Ammon's horn (tissue), 1 donor: Measurements from ENCODE around the gene LIX1.
"Not testable (repeated sequence)": the region's sequence is repeated elsewhere in the genome, so short reads cannot be mapped to it uniquely, and the experiment has no call there.

Experiments used
- DNase-seq: peaks from one replicate; pipeline ENCODE4 v3.0.0-alpha.2; 2016; ENCODE audit warnings: low spot score

LIX1 gene

GRCh38 chr5:97101189-97101910 lies 41.1 kb downstream of the LIX1 start:
- peak; percentile 80 for DNase-seq

GRCh38 chr5:97100476-97100875 lies 41.9 kb downstream of the LIX1 start:
- no peak for DNase-seq

- peak; percentile 54 for DNase-seq
These were observed 43.5 kb downstream of the LIX1 start for GRCh38 chr5:97098922-97099321.

- DNase-seq = no peak
These were observed 44.8 kb downstream of the LIX1 start for GRCh38 chr5:97097326-97098230.

GRCh38 chr5:97096846-97097245 lies 45.6 kb downstream of the LIX1 start:
- DNase-seq = no peak

- peak; percentile 30 for DNase-seq
These were observed 46.2 kb downstream of the LIX1 start for GRCh38 chr5:97096191-97096590.

DNA sequence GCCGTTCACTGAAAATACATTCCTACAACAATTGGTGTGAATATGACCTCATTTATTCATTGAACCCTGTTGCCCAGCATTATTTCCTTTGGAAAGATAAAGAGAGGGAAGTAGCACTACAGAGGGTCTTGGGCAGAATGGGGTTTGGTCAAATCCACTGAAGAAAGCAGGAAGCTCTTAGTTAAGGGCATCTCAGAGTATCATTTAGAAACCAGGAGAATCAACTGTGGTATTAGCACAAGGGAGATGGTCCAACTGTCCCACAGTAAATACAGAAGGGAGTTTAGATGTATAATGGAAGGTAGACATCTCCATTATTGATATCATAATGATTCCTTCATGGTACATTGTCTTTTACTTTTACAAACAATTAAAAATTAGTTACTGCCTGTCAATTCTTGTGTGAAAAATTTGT lies 47.1 kb downstream of the LIX1 start:
- DNase-seq = no peak

DNA sequence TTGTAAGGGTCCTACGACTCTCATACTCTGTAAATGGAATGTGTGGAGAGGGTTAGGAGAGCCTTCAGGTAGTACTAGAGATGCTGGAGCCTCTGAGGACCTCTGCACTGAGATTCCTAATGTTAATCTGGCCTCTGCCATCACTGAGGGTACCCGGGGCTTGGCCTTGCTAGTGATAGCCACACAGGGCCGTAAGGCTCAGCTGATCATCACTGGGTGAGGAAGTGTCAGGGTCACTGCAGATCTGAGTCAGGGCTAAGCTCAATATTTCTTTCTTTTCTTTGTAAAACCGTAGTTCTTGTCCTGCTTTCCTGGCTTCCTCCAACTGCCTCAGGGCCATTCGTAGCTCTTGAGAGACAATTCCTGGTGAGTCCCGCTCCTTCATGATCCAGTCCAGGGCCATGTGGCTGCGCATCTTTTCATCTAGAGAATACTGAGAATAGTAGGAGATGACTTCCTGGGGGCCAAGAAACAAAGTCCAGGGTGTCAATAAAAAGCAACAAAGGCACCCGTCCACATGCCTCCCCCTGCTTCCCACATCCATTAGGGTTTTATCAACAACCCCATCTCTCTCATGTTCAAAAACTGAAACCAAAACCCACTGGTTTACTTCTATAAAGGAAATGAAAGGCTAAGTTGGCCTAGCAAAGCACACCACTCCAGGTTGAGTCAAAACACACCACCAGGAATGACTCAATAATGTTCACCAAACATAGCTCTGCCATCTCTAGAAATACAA lies 47.7 kb downstream of the LIX1 start:
- DNase-seq = no peak

DNA sequence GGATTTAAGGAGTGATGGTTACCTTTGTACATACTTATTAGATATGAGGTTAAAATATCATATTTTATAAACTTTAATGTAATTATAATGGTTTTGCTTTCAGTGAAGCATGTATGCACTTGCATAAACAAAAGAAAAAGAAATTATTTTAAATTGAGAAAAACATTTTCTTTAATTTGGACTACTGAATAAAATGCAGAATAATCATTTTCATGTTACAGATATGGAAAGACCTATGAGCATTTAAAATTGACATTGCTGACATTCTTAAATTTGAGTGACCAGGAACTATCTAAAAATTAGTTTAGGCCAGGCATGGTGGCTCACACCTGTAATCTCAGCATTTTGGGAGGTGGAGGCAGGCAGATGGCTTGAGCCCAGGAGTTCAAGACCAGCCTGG lies 49.2 kb downstream of the LIX1 start:
- no peak for DNase-seq

- no peak for DNase-seq
These were observed 51.5 kb downstream of the LIX1 start for GRCh38 chr5:97090944-97091343.

DNA sequence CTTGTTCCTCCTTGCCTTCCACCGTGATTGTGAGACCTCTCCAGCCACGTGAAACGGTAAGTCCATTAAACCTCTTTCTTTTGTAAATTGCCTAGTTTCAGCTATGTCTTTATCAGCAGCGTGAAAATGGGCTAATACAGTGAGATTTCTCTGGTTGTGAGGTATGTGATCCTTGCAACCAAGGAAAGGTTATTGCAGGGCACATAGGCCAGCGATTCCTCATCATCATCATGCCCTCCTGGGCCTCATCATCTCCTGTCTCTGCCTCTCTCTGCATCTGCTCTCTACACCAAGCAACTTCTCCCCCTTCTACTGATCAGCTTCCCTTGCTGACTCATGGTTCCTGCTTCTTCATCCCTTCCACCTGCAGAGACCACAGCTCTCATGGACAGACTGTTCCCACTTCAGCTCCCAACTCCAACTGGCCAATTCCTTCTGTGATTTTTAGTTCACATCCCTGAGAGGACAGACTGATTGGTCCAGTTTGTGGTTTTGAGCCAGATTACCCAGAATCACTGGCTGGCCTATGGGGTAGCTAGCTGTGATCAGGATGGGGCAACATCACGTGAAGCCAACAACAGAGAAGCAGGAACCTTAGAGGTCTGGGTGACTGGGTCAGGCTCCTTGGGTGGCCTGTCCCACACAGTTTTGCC lies 53.1 kb downstream of the LIX1 start:
- DNase-seq = no peak

DNA sequence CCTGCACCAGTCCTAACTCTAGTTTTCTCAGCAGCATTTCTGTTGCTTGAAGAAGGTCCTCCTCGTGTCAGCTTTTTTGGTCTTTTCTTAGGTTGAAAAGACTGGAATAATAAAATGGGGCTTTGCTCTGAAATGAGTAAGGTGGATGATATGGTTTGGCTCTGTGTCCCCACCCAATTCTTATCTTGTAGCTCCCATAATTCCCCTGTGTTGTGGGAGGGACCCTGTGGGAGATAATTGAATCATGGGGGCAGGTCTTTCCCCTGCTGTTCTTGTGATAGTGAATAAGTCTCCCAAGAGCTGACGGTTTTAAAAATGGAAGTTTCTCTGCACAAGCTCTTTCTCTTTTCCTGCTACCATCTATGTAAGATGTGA lies 53.6 kb downstream of the LIX1 start:
- no peak for DNase-seq

GRCh38 chr5:97087138-97087537 lies 55.3 kb downstream of the LIX1 start:
- DNase-seq = no peak

DNA sequence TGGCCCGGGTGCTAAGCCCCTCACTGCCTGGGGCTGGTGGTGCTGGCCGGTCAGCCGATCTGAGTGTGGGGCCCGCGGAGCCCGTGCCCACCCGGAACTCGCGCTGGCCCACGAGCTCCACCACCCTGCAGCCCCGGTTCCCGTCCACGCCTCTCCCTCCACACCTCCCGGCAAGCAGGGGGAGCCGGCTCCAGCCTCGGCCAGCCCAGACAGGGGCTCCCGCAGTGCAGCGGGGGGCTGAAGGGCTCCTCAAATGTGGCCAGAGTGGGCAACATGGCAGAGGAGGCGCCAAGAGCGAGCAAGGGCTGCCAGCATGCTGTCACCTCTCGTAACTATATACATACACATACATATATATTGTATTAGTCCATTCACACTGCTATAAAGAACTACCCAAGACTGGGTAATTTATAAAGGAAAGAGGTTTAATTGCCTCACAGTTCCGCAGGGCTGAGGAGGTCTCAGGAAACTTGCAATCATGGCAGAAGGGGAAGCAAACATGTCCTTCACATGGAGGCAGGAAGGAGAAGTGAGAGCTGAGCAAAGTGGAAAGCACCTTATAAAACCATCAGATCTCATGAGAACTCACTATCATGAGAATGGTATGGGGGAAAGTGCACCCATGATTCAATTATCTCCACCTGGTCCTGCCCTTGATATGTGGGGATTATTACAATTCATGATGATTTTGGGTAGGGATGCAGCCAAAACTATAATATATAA lies 56.8 kb downstream of the LIX1 start:
- peak; percentile 19 for DNase-seq

DNA sequence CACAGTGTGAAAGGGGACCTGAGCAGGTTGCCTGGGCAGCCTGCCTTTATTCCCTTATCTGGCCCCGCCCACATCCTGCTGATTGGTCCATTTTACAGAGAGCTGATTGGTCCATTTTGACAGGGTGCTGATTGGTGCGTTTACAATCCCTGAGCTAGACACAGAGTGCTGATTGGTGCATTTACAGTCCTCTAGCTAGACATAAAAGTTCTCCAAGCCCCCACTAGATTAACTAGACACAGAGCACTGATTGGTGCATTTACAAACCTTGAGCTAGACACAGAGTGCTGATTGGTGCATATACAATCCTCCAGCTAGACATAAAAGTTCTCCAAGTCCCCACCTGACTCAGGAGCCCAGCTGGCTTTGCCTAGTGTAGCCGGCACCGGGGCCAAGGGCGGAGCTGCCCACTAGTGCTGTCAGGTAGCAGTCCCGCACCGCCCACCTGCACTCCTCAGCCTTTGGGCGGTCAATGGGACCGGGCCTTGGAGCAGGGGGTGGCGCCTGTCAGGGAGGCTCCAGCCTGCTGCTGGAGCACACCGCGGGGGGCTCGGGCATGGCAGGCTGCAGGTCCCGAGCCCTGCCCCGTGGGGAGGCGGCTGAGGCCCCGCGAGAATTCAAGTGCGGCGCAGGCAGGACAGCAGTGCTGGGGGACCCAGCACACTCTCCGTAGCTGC lies 57.5 kb downstream of the LIX1 start:
- DNase-seq = not testable (repeated sequence)

GRCh38 chr5:97078958-97079743 lies 63.3 kb downstream of the LIX1 start:
- DNase-seq = peak; percentile 26

- no peak for DNase-seq
These were observed 65.2 kb downstream of the LIX1 start for GRCh38 chr5:97077246-97077645.

DNA sequence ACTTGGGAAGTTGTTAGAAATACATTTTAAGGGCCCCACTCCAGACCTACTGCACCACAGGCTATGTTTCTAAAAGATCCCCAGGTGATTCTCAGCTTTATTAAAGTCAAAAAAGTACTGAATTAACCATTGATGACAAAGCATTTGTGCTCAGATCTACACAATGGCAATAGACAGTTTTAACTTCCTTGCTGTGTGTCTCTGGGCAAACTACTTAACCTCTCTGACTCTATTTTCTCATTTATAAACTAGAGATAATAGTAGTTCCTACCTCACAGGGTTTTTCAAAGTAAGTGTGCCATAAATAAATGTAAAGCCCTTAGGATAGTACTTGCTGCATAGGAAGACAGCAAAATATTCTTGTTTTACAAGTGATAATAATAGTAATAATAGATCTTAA lies 66.3 kb downstream of the LIX1 start:
- no peak for DNase-seq

- no peak for DNase-seq
These were observed 66.8 kb downstream of the LIX1 start for GRCh38 chr5:97075649-97076048.

- no peak for DNase-seq
These were observed 67.4 kb downstream of the LIX1 start for GRCh38 chr5:97074859-97075489.
